K562 (cell line): ENCODE results near the gene ZDHHC12. TPM values are rescaled to one million over a fixed set of nuclear protein-coding genes. Genes with fewer than 3 reads are reported as not detected.

Source experiments
- BRCA1 ChIP-seq, 2 experiments: fragments of 450-650 bp in 1 of 2; sonication (generic) in 1 of 2; formaldehyde crosslinking in 1 of 2; IDR thresholded peaks; 2 replicates each; pipeline versions ENCODE4 v1.5.0 to v1.6.1; 2017 to 2020; ENCODE audit warnings: mild to moderate bottlenecking in 1 of 2, missing genetic modification reagents in 1 of 2
- CBFA2T3 ChIP-seq: fragments of 450-650 bp; IDR thresholded peaks from 2 replicates; pipeline ENCODE4 v1.6.1; 2017
- DEAF1 ChIP-seq: fragments of 450-650 bp; formaldehyde crosslinking; IDR thresholded peaks from 2 replicates; pipeline ENCODE4 v1.4.0; 2020; ENCODE audit warnings: mild to moderate bottlenecking, moderate library complexity
- ETV1 ChIP-seq: fragments of 450-650 bp; conservative IDR thresholded peaks from 2 replicates; pipeline ENCODE4 v1.6.1; 2016; ENCODE audit warnings: missing genetic modification characterization, control low read depth, low read depth, missing compliant biosample characterization
- HINFP ChIP-seq: fragments of 450-650 bp; conservative IDR thresholded peaks from 2 replicates; pipeline ENCODE4 v1.6.1; 2016; ENCODE audit warnings: missing genetic modification characterization, low read depth, mild to moderate bottlenecking, control low read depth, missing compliant biosample characterization
- MCM5 ChIP-seq: fragments of 450-650 bp; IDR thresholded peaks from 2 replicates; pipeline ENCODE4 v1.6.1; 2016; ENCODE audit warnings: low read depth
- MIER1 ChIP-seq: fragments of 450-650 bp; IDR thresholded peaks from 2 replicates; pipeline ENCODE4 v1.6.1; 2016; ENCODE audit warnings: antibody characterized with exemption, mild to moderate bottlenecking, low read depth
- MTF1 ChIP-seq: fragments of 250-450 bp; sonication (Bioruptor Pico); IDR thresholded peaks from 2 replicates; pipeline ENCODE4 v1.9.0; 2021; ENCODE audit warnings: moderate library complexity, mild to moderate bottlenecking, inconsistent platforms, borderline replicate concordance
- RNF219 ChIP-seq: fragments of 250-450 bp; sonication (Bioruptor Pico); IDR thresholded peaks from 2 replicates; pipeline ENCODE4 v1.5.0; 2022; ENCODE audit warnings: mild to moderate bottlenecking
- RUNX1 ChIP-seq: sonication (generic); IDR thresholded peaks from 2 replicates; pipeline ENCODE4 v1.6.1; 2016; ENCODE audit warnings: antibody characterized with exemption, low read depth
- SRSF3 ChIP-seq: fragments of 200-400 bp; formaldehyde crosslinking; IDR thresholded peaks from 2 replicates; pipeline ENCODE4 v1.6.1; 2016; ENCODE audit warnings: mild to moderate bottlenecking, low read length, moderate library complexity; ENCODE audit not compliant: insufficient read depth
- ZBTB34 ChIP-seq: fragments of 250-450 bp; sonication (Bioruptor Pico); IDR thresholded peaks from 2 replicates; pipeline ENCODE4 v1.8.0; 2021; ENCODE audit warnings: mild to moderate bottlenecking, moderate library complexity
- ZFX ChIP-seq: sonication (generic); formaldehyde crosslinking; IDR thresholded peaks from 2 replicates; pipeline ENCODE4 v1.8.0; 2022; ENCODE audit warnings: mild to moderate bottlenecking, missing genetic modification reagents, moderate library complexity
- ZNF232 ChIP-seq: sonication (generic); formaldehyde crosslinking; IDR thresholded peaks from 2 replicates; pipeline ENCODE4 v1.8.0; 2022; ENCODE audit warnings: mild to moderate bottlenecking, missing genetic modification reagents
- ZNF518B ChIP-seq: fragments of 250-450 bp; sonication (Bioruptor Pico); IDR thresholded peaks from 2 replicates; pipeline ENCODE4 v1.5.0; 2021; ENCODE audit warnings: mild to moderate bottlenecking, moderate library complexity
- ZSCAN29 ChIP-seq: fragments of 450-650 bp; IDR thresholded peaks from 2 replicates; pipeline ENCODE4 v1.6.1; 2017
- polyA plus RNA-seq, 8 experiments: library from polyadenylated mRNA; depleted of rRNA in 4 of 8; stranded (reverse) in 5 of 8; unstranded in 3 of 8; fragments of >200 nt; fragmentation: Nextera tagmentation in 2 of 8; fragmentation: Illumina TruSeq in 1 of 8; extraction: Ambion mirVana in 2 of 8; extraction: Trizol in 1 of 8; gene quantifications; 2 replicates each; pipeline versions ENCODE4 v1.2.1 to v1.2.3, GENCODE V29; 2011 to 2014; ENCODE audit warnings: inconsistent platforms in 1 of 8, missing spikeins in 1 of 8
- total RNA-seq, 7 experiments: library from RNA; depleted of rRNA in 6 of 7; stranded (reverse); fragments of >200 nt in 6 of 7; fragmentation: Illumina TruSeq in 2 of 7; extraction: Trizol in 2 of 7; gene quantifications; 2 replicates each; pipeline versions ENCODE4 v1.2.1 to v1.2.3, GENCODE V29; 2011 to 2021; ENCODE audit warnings: low replicate concordance in 1 of 7

Gene ZDHHC12
- total and polyA plus RNA-seq, 9 of the 15 experiments (the other 6 are each of a cell fraction or from before 2014, with no cell fraction given) = 0.21 to 38.0 (median 13.8) TPM

- TF ChIP-seq BRCA1 (IDR thresholded peaks at IDR 0.05) (no peak), BRCA1 (CRISPR knock-in tag; IDR thresholded peaks at IDR 0.05) (no peak), ZBTB34 (CRISPR knock-in tag) (no peak), RUNX1 (no peak), MTF1 (CRISPR knock-in tag) (no peak), ZNF518B (CRISPR knock-in tag) (no peak), DEAF1 (no peak), ZNF232 (CRISPR knock-in tag) (no peak), CBFA2T3 (no peak), SRSF3 (no peak), RNF219 (CRISPR knock-in tag) (no peak), HINFP (tag) (peak; percentile 97), ZFX (CRISPR knock-in tag) (no peak), ETV1 (tag) (no peak), ZSCAN29 (no peak), MCM5 (no peak), MIER1 (no peak)
These were observed 20.8 kb downstream of the ZDHHC12 start (continued) for GRCh38 chr9:128702949-128703615.
